ENCODE results near the gene TRIM26.

GRCh38 chr6:30184417-30185031 lies 28.7 kb downstream of the TRIM26 start:
- TF ChIP-seq POLR2A (IDR thresholded peaks at IDR 0.05; ENCODE audit: extremely low read depth, insufficient read length) (no peak), CTCF (IDR thresholded peaks at IDR 0.05; ENCODE audit: low read depth, low read length) (no peak), MAX (IDR thresholded peaks at IDR 0.05; ENCODE audit: low read depth, low read length) (no peak), MYC (IDR thresholded peaks at IDR 0.05; ENCODE audit: low read depth, low read length) (no peak)
